HG02642 (cell line): ENCODE data around the gene GH2.

Source experiments
- ATAC-seq: cut with Tn5 transposase; IDR thresholded peaks from one replicate; pipeline ENCODE4 v1.9.1; 2021; ENCODE audit warnings: mild to moderate bottlenecking; ENCODE audit not compliant: unreplicated experiment, poor library complexity

Gene GH2

GRCh38 chr17:63842540-63843386 is 39.0 kb downstream of the GH2 start, which contains the start of gene SMARCD2:
TSS of gene SMARCD2 (minus strand) at chr17:63842685. CDS start at chr17:63842674, 11 bp downstream.
- peak; percentile 85 for ATAC-seq

GRCh38 chr17:63842173-63842539 is 39.6 kb downstream of the GH2 start:
- ATAC-seq, result peak; percentile 29

- ATAC-seq, result no peak
Observed at GRCh38 chr17:63841350-63842172, 40.2 kb downstream of the GH2 start.

- no peak for ATAC-seq
Observed at GRCh38 chr17:63840591-63841349, 41.0 kb downstream of the GH2 start.

GRCh38 chr17:63838631-63839171 is 43.0 kb downstream of the GH2 start:
- ATAC-seq, result no peak

- no peak for ATAC-seq
Observed at GRCh38 chr17:63837962-63838600, 43.7 kb downstream of the GH2 start.

- ATAC-seq, result no peak
Observed at GRCh38 chr17:63837480-63837879, 44.3 kb downstream of the GH2 start.

- ATAC-seq, result no peak
Observed at GRCh38 chr17:63836811-63837210, 44.9 kb downstream of the GH2 start.

GRCh38 chr17:63835167-63835720 is 46.5 kb downstream of the GH2 start:
- ATAC-seq, result no peak

GRCh38 chr17:63834431-63835166 is 47.1 kb downstream of the GH2 start:
- peak; percentile 58 for ATAC-seq

GRCh38 chr17:63833741-63834373 is 47.9 kb downstream of the GH2 start:
- no peak for ATAC-seq

GRCh38 chr17:63833026-63833740 is 48.6 kb downstream of the GH2 start:
- ATAC-seq, result no peak

- no peak for ATAC-seq
Observed at GRCh38 chr17:63832455-63832854, 49.3 kb downstream of the GH2 start.

- no peak for ATAC-seq
Observed at GRCh38 chr17:63832014-63832413, 49.7 kb downstream of the GH2 start.

- ATAC-seq, result no peak
Observed at GRCh38 chr17:63831505-63831904, 50.2 kb downstream of the GH2 start.

- ATAC-seq, result no peak
Observed at GRCh38 chr17:63830904-63831491, 50.7 kb downstream of the GH2 start.

GRCh38 chr17:63830278-63830677 is 51.5 kb downstream of the GH2 start:
- ATAC-seq, result no peak
